ENCODE measurements around the gene DNAJB13.
A peak's percentile ranks its signal among the peaks of the same experiment; 100 is the strongest.
"Not testable (repeated sequence)": the region's sequence is repeated elsewhere in the genome, so short reads cannot be mapped to it uniquely, and the experiment has no call there.

The DNAJB13 gene

GRCh38 chr11:73916435-73916834 lies 34.4 kb upstream of the DNAJB13 start:
- no peak for TF ChIP-seq CTCF (IDR thresholded peaks at IDR 0.05; ENCODE audit: control extremely low read depth, extremely low read depth, low read depth, missing control alignments)
- ChIA-PET POLR2A (no interaction called here), CTCF (interaction anchor here (0.6 to 1.2 kb wide), 4 partner anchors 10 to 291 kb away, joined by 3 to 6 read pairs (median 4); no protein-coding TSS in a partner anchor)
- no peak for DNase-seq (ENCODE audit: extremely low spot score)

- no peak for DNase-seq (ENCODE audit: extremely low spot score)
- ChIA-PET POLR2A (no interaction called here), CTCF (no interaction called here)
- TF ChIP-seq CTCF (IDR thresholded peaks at IDR 0.05; ENCODE audit: control extremely low read depth, extremely low read depth, low read depth, missing control alignments), result no peak
These were observed 29.6 kb upstream of the DNAJB13 start for GRCh38 chr11:73921180-73921579.

- no peak for DNase-seq (ENCODE audit: extremely low spot score)
- POLR2A ChIA-PET, result no interaction called here
- TF ChIP-seq CTCF (IDR thresholded peaks at IDR 0.05; ENCODE audit: control extremely low read depth, extremely low read depth, low read depth, missing control alignments), result no peak
- CTCF ChIA-PET, result no interaction called here
These were observed 21.4 kb upstream of the DNAJB13 start for GRCh38 chr11:73929388-73929787.

- ChIA-PET POLR2A (no interaction called here), CTCF (interaction anchor here (0.8 to 2.0 kb wide), 7 partner anchors 13 to 580 kb away, joined by 3 to 13 read pairs (median 4); no protein-coding TSS in a partner anchor)
- no peak for TF ChIP-seq CTCF (IDR thresholded peaks at IDR 0.05; ENCODE audit: control extremely low read depth, extremely low read depth, low read depth, missing control alignments)
- peak; percentile 39 for DNase-seq (ENCODE audit: extremely low spot score)
These were observed 19.7 kb upstream of the DNAJB13 start for GRCh38 chr11:73931039-73931645.

- POLR2A ChIA-PET, result no interaction called here
- no peak for DNase-seq (ENCODE audit: extremely low spot score)
- TF ChIP-seq CTCF (IDR thresholded peaks at IDR 0.05; ENCODE audit: control extremely low read depth, extremely low read depth, low read depth, missing control alignments), result no peak
- CTCF ChIA-PET, result interaction anchor here (1.0 to 2.0 kb wide), 7 partner anchors 12 to 581 kb away, joined by 3 to 13 read pairs (median 3); partner anchors contain the start of gene DNAJB13
These were observed 18.9 kb upstream of the DNAJB13 start for GRCh38 chr11:73931951-73932350.

- no peak for TF ChIP-seq CTCF (IDR thresholded peaks at IDR 0.05; ENCODE audit: control extremely low read depth, extremely low read depth, low read depth, missing control alignments)
- POLR2A ChIA-PET, result no interaction called here
- no peak for DNase-seq (ENCODE audit: extremely low spot score)
- CTCF ChIA-PET, result interaction anchor here (1.0 to 2.0 kb wide), 4 partner anchors 16 to 307 kb away, joined by 3 to 13 read pairs (median 3); partner anchors contain the start of gene DNAJB13
These were observed 18.0 kb upstream of the DNAJB13 start for GRCh38 chr11:73932781-73933180.

- POLR2A ChIA-PET; CTCF ChIA-PET; DNase-seq (ENCODE audit: extremely low spot score): not testable (repeated sequence)
These were observed 14.8 kb upstream of the DNAJB13 start for GRCh38 chr11:73936047-73936446.
